Nephron (organoid): ENCODE measurements around the gene TSHZ1.
A peak's percentile ranks its signal among the peaks of the same experiment; 100 is the strongest.

Experiments
- H3K27ac Mint-ChIP-seq, 3 experiments: 2 replicates each; pipeline ENCODE4 v1.8.0; 2020; ENCODE audit warnings: mixed read lengths in 3 of 3, mild to moderate bottlenecking in 2 of 3, moderate library complexity in 1 of 3
- H3K27me3 Mint-ChIP-seq: 2 replicates; pipeline ENCODE4 v1.8.0; 2021; ENCODE audit warnings: low read depth, mild to moderate bottlenecking, moderate library complexity, mixed read lengths
- H3K36me3 Mint-ChIP-seq: 2 replicates; pipeline ENCODE4 v1.8.0; 2020; ENCODE audit warnings: low read depth, mixed read lengths
- H3K4me1 Mint-ChIP-seq: 2 replicates; pipeline ENCODE4 v1.8.0; 2020; ENCODE audit warnings: mixed read lengths
- H3K4me3 Mint-ChIP-seq, 3 experiments: 2 replicates each; pipeline ENCODE4 v1.8.0; 2020; ENCODE audit warnings: mild to moderate bottlenecking in 3 of 3, mixed read lengths in 3 of 3, moderate library complexity in 2 of 3
- H3K9me3 Mint-ChIP-seq: 2 replicates; pipeline ENCODE4 v1.8.0; 2020; ENCODE audit warnings: mixed read lengths
- CTCF ChIP-seq, 3 experiments: fragments of 200-600 bp; sonication (generic); IDR thresholded peaks; one replicate each; pipeline ENCODE4 v1.5.0; 2021; ENCODE audit warnings: antibody characterized with exemption in 3 of 3; ENCODE audit not compliant: unreplicated experiment in 3 of 3

TSHZ1 gene

GRCh38 chr18:75204269-75204731 is 6.3 kb upstream of the TSHZ1 start:
- peak overlapping the region; percentile 41 to 78 (median 65) for H3K4me3 Mint-ChIP-seq
- peak overlapping the region in 1 of 3 experiments; percentile 91 for H3K27ac Mint-ChIP-seq
- no peaks in the 10 kb centered on the region for H3K9me3 Mint-ChIP-seq
- peaks cover 25% of the 10 kb centered on the region for H3K36me3 Mint-ChIP-seq
- TF ChIP-seq CTCF (IDR thresholded peaks at IDR 0.05; ENCODE audit: unreplicated experiment in 3 of 3) = no peak
- peaks cover 5% of the 10 kb centered on the region for H3K27me3 Mint-ChIP-seq
- peaks cover 70% of the 10 kb centered on the region for H3K4me1 Mint-ChIP-seq

- Mint-ChIP-seq H3K27me3 (peaks cover 5% of the 10 kb centered on the region), H3K36me3 (peaks cover 19% of the 10 kb centered on the region), H3K4me1 (peaks cover 66% of the 10 kb centered on the region), H3K4me3 (peak overlapping the region; percentile 93 to 96 (median 95)), H3K27ac (peak overlapping the region; percentile 86 to 92 (median 89)), H3K9me3 (no peaks in the 10 kb centered on the region)
- TF ChIP-seq CTCF (IDR thresholded peaks at IDR 0.05; ENCODE audit: unreplicated experiment in 3 of 3) = no peak
These were observed 5.7 kb upstream of the TSHZ1 start for GRCh38 chr18:75204732-75205513.

- Mint-ChIP-seq H3K4me3 (peak overlapping the region; percentile 93 to 96 (median 95)), H3K27ac (peak overlapping the region; percentile 86 to 92 (median 89)), H3K27me3 (peaks cover 5% of the 10 kb centered on the region), H3K9me3 (no peaks in the 10 kb centered on the region), H3K36me3 (peaks cover 14% of the 10 kb centered on the region), H3K4me1 (peaks cover 66% of the 10 kb centered on the region)
- no peak for TF ChIP-seq CTCF (IDR thresholded peaks at IDR 0.05; ENCODE audit: unreplicated experiment in 3 of 3)
These were observed 5.0 kb upstream of the TSHZ1 start for GRCh38 chr18:75205514-75206132.

GRCh38 chr18:75206452-75207309 is 3.9 kb upstream of the TSHZ1 start:
- peaks cover 58% of the 10 kb centered on the region for H3K4me1 Mint-ChIP-seq
- H3K27me3 Mint-ChIP-seq = peaks cover 5% of the 10 kb centered on the region
- peak overlapping the region; percentile 93 to 96 (median 95) for H3K4me3 Mint-ChIP-seq
- peak overlapping the region; percentile 86 to 92 (median 89) for H3K27ac Mint-ChIP-seq
- no peak for TF ChIP-seq CTCF (IDR thresholded peaks at IDR 0.05; ENCODE audit: unreplicated experiment in 3 of 3)
- H3K36me3 Mint-ChIP-seq = peaks cover 4% of the 10 kb centered on the region
- H3K9me3 Mint-ChIP-seq = no peaks in the 10 kb centered on the region

- H3K4me3 Mint-ChIP-seq = peak overlapping the region; percentile 93 to 96 (median 95)
- H3K9me3 Mint-ChIP-seq = no peaks in the 10 kb centered on the region
- H3K36me3 Mint-ChIP-seq = peaks cover 1% of the 10 kb centered on the region
- peaks cover 5% of the 10 kb centered on the region for H3K27me3 Mint-ChIP-seq
- peaks cover 52% of the 10 kb centered on the region for H3K4me1 Mint-ChIP-seq
- no peak for TF ChIP-seq CTCF (IDR thresholded peaks at IDR 0.05; ENCODE audit: unreplicated experiment in 3 of 3)
- H3K27ac Mint-ChIP-seq = peak overlapping the region; percentile 86 to 92 (median 89)
These were observed 3.1 kb upstream of the TSHZ1 start for GRCh38 chr18:75207310-75208154.
